ENCODE data around the gene LSM11.

Gene LSM11

GRCh38 chr5:157747173-157747740, 3.7 kb downstream of the LSM11 start:
- Histone ChIP-seq H3K36me3 (ENCODE audit: control insufficient read depth, insufficient read depth, low read length) (no peaks in the 10 kb centered on the region), H3K4me2 (ENCODE audit: low read length) (no peak overlapping the region), H3K79me2 (no peaks in the 10 kb centered on the region), H3K27me3 (ENCODE audit: control insufficient read depth, insufficient read depth, low read length) (no peaks in the 10 kb centered on the region), H3K27ac (no peak overlapping the region), H3K4me1 (peaks cover 9% of the 10 kb centered on the region), H3K9ac (no peak overlapping the region), H2AFZ (no peak overlapping the region), H3K9me3 (ENCODE audit: control insufficient read depth, low read length) (no peaks in the 10 kb centered on the region), H3K4me3 (ENCODE audit: low read depth, low read length) (no peak overlapping the region)
- no peak for TF ChIP-seq CTCF (IDR thresholded peaks at IDR 0.05)

DNA sequence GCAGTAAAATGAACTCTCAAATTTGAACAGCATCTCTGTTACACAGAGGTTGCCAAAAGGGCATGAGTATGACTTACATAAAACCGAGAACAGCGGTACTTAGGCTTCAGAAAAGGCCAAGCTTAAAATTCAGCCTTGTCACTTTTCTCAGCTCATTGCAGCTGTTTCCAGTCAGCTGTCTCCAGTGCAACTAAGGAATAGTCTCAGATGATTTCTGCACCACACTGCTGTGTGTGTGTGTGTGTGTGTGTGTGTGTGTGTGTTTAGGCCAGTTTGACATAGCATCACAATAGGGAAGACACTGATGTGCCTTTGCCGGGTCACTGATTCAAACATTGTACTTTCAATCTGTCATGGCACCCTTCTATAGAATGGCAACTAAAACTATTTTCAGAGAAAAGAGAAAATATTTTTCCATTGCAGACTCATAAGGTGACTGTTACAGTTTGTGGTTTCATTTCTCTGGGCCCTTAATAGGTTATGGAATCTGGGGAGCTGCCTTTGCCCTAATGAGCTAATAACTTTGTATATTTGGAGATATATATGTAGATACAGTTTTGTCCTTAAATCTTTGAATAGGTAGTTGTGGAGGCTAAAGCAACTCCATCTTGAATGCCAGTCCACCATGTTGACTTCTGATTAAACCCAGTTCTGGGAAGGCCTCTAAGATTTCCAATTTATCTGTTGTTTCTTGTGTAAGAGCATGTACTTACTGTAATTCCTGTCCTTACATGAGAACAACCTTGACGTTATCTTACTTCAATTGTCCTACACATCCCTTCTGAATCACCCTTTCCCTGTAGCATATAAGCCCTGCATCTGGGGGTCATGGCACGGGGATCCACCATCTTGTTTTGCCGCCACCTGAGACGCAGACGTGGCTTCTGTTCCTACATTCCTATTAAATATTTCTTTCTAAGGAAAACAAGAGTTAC, 4.5 kb downstream of the LSM11 start:
- Histone ChIP-seq H3K27me3 (ENCODE audit: control insufficient read depth, insufficient read depth, low read length) (no peaks in the 10 kb centered on the region), H3K4me2 (ENCODE audit: low read length) (no peak overlapping the region), H3K27ac (no peak overlapping the region)

GRCh38 chr5:157748760-157749461, 5.4 kb downstream of the LSM11 start:
- Histone ChIP-seq H3K79me2 (no peaks in the 10 kb centered on the region), H3K27me3 (ENCODE audit: control insufficient read depth, insufficient read depth, low read length) (no peaks in the 10 kb centered on the region), H2AFZ (no peak overlapping the region), H3K4me3 (ENCODE audit: low read depth, low read length) (no peak overlapping the region), H3K9me3 (ENCODE audit: control insufficient read depth, low read length) (no peaks in the 10 kb centered on the region), H3K9ac (no peak overlapping the region), H3K27ac (no peak overlapping the region), H3K36me3 (ENCODE audit: control insufficient read depth, insufficient read depth, low read length) (no peaks in the 10 kb centered on the region), H3K4me1 (peaks cover 7% of the 10 kb centered on the region), H3K4me2 (ENCODE audit: low read length) (no peak overlapping the region)
- TF ChIP-seq CTCF (IDR thresholded peaks at IDR 0.05) = no peak

More for the DNA sequence above, 4.5 kb downstream of the LSM11 start:
- H3K36me3 ChIP-seq (ENCODE audit: control insufficient read depth, insufficient read depth, low read length) = no peaks in the 10 kb centered on the region
- no peak overlapping the region for H3K4me3 ChIP-seq (ENCODE audit: low read depth, low read length)
- H3K9me3 ChIP-seq (ENCODE audit: control insufficient read depth, low read length) = no peaks in the 10 kb centered on the region
- no peaks in the 10 kb centered on the region for H3K79me2 ChIP-seq
- no peak for TF ChIP-seq CTCF (IDR thresholded peaks at IDR 0.05)
- H3K9ac ChIP-seq = no peak overlapping the region
- peaks cover 8% of the 10 kb centered on the region for H3K4me1 ChIP-seq
- no peak overlapping the region for H2AFZ ChIP-seq

DNA sequence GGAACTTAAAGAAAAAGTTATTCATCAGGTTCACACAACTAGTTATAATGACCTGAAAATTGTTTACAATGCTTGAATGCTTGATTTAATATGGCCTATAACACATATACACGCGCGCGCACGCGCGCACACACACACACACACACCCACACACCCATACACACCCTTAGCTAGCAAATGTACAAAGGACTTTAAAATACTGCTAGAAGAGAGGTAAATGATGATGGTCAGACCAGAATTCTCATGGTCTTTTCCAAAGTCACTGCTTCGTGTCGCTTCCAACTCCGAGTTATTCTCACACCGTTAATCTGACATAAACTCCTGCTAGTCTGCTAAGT, 5.9 kb downstream of the LSM11 start:
- Histone ChIP-seq H3K27me3 (ENCODE audit: control insufficient read depth, insufficient read depth, low read length) (no peaks in the 10 kb centered on the region), H3K27ac (no peak overlapping the region)
- TF ChIP-seq CTCF (IDR thresholded peaks at IDR 0.05) = no peak

More for the DNA sequence above, 5.9 kb downstream of the LSM11 start:
- H3K4me2 ChIP-seq (ENCODE audit: low read length) = no peak overlapping the region
- no peaks in the 10 kb centered on the region for H3K36me3 ChIP-seq (ENCODE audit: control insufficient read depth, insufficient read depth, low read length)
- H3K9ac ChIP-seq = no peak overlapping the region
- H3K79me2 ChIP-seq = no peaks in the 10 kb centered on the region
- H2AFZ ChIP-seq = no peak overlapping the region
- H3K4me1 ChIP-seq = peaks cover 7% of the 10 kb centered on the region
- no peaks in the 10 kb centered on the region for H3K9me3 ChIP-seq (ENCODE audit: control insufficient read depth, low read length)
- H3K4me3 ChIP-seq (ENCODE audit: low read depth, low read length) = no peak overlapping the region

Data from parathyroid adenoma (tissue), 2 donors.